HG02588 (cell line): ENCODE results near the gene HRH1.

ENCODE experiments used
- ATAC-seq: cut with Tn5 transposase; IDR thresholded peaks from one replicate; pipeline ENCODE4 v1.9.1; 2021; ENCODE audit warnings: mild to moderate bottlenecking, moderate library complexity; ENCODE audit not compliant: unreplicated experiment

The HRH1 gene

GRCh38 chr3:11272906-11273574 is 118.7 kb downstream of the HRH1 start:
- ATAC-seq, result no peak

GRCh38 chr3:11273891-11274291 is 119.6 kb downstream of the HRH1 start:
- ATAC-seq, result no peak

- no peak for ATAC-seq
These were observed 120.4 kb downstream of the HRH1 start for GRCh38 chr3:11274566-11275142.

GRCh38 chr3:11275926-11276325 is 121.6 kb downstream of the HRH1 start:
- ATAC-seq, result no peak

- ATAC-seq, result no peak
These were observed 122.6 kb downstream of the HRH1 start for GRCh38 chr3:11276901-11277300.

- ATAC-seq, result no peak
These were observed 128.2 kb downstream of the HRH1 start for GRCh38 chr3:11282250-11283138.

- no peak for ATAC-seq
These were observed 128.8 kb downstream of the HRH1 start for GRCh38 chr3:11283139-11283475.

GRCh38 chr3:11284011-11284410 is 129.7 kb downstream of the HRH1 start:
- ATAC-seq, result no peak

GRCh38 chr3:11285471-11285870 is 131.2 kb downstream of the HRH1 start:
- no peak for ATAC-seq

- ATAC-seq, result no peak
These were observed 133.1 kb downstream of the HRH1 start for GRCh38 chr3:11287404-11287803.

GRCh38 chr3:11288021-11288491 is 133.8 kb downstream of the HRH1 start:
- no peak for ATAC-seq

- peak; percentile 67 for ATAC-seq
These were observed 134.7 kb downstream of the HRH1 start for GRCh38 chr3:11288786-11289637.

- no peak for ATAC-seq
These were observed 135.6 kb downstream of the HRH1 start for GRCh38 chr3:11289864-11290263.

GRCh38 chr3:11290743-11291680 is 136.7 kb downstream of the HRH1 start:
- no peak for ATAC-seq

- no peak for ATAC-seq
These were observed 137.5 kb downstream of the HRH1 start for GRCh38 chr3:11291808-11292207.

- no peak for ATAC-seq
These were observed 142.8 kb downstream of the HRH1 start for GRCh38 chr3:11297126-11297525.

GRCh38 chr3:11300970-11301369 is 146.7 kb downstream of the HRH1 start:
- ATAC-seq, result peak; percentile 78

- no peak for ATAC-seq
These were observed 148.2 kb downstream of the HRH1 start for GRCh38 chr3:11302444-11302843.

GRCh38 chr3:11304175-11304574 is 149.9 kb downstream of the HRH1 start:
- no peak for ATAC-seq

- no peak for ATAC-seq
These were observed 151.2 kb downstream of the HRH1 start for GRCh38 chr3:11305509-11305908.
